Measurements from ENCODE around the gene EZR. TPM values are rescaled to one million over a fixed set of nuclear protein-coding genes. Genes with fewer than 3 reads are reported as not detected.

The EZR gene
- total RNA-seq, 2 experiments from 2014 or later: 268 to 415 TPM

DNA sequence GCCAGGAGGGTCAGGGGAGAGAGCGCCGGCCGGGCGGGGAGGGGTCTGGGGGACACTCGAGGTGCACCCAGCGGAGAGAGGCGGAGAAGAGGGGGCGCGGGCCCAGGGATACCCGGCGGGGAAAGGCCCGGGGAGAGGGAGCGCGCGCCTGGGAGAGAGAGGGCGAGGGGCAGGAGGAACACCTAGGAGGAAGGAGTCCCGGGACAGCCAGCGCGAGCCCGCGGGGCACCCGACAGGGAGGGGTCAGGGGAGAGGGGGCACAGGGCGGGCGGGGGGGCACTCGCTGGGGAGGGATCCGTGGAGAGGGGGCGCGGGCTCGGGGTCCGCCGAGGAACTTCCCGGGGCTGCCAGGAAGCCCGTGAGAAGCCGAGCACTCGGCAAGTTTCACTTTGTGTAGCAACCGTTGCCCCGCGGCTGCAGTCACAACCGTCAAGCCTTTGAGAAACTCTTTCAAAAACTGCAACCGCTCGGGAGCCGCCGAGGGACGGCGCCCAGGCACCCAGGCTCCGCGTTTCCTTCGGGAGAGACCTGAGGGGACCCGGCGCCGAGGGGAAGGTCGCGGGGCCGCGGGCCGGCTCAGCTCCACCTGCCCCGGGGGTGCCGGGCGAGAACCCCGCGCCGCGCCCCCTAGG lies 471 bp downstream of the EZR start:
- BruUV-seq (replicated peaks): no TSS peak
- peak overlapping the region; percentile 98 for H3K4me2 ChIP-seq (ENCODE audit: low read length)
- peaks cover 44% of the 10 kb centered on the region for H3K36me3 ChIP-seq (ENCODE audit: insufficient read depth, low read length)
- intact Hi-C loops (cut with micrococcal nuclease; ENCODE audit: unreplicated experiment): loop anchor here (1.0 to 5.0 kb wide), 5 partner anchors 52 to 309 kb away; no protein-coding TSS in a partner anchor
- H3K9me3 ChIP-seq (ENCODE audit: low read length): no peaks in the 10 kb centered on the region; the same call in 1 of the 2 replicates
- DNase-seq (ENCODE audit: low spot score): peak; percentile 80
- CTCF ChIA-PET (ENCODE audit: unreplicated experiment): no interaction called here
- peaks cover 43% of the 10 kb centered on the region for H3K4me1 ChIP-seq (ENCODE audit: insufficient read depth, low read length, poor library complexity, severe bottlenecking)
- H3K79me2 ChIP-seq (ENCODE audit: insufficient read depth, low read depth, low read length): peaks cover 49% of the 10 kb centered on the region
- H3K4me3 ChIP-seq (ENCODE audit: low read depth, low read length, poor library complexity, severe bottlenecking): peak overlapping the region; percentile 87
- POLR2A ChIA-PET: interaction anchor here (1.3 to 2.0 kb wide), 3 partner anchors 9 to 51 kb away, joined by 6 to 10 read pairs (median 8); no protein-coding TSS in a partner anchor
- H3K27ac ChIP-seq (ENCODE audit: low read depth, low read length, poor library complexity, severe bottlenecking): peak overlapping the region; percentile 100
- H4K20me1 ChIP-seq (ENCODE audit: insufficient read depth, low read length): peaks cover 25% of the 10 kb centered on the region
- H2AFZ ChIP-seq (ENCODE audit: low read length): no peak overlapping the region
- H3K9me2 ChIP-seq (ENCODE audit: insufficient read depth, low read length): no peaks in the 10 kb centered on the region
- TF ChIP-seq CTCF (conservative IDR thresholded peaks at IDR 0.05; ENCODE audit: low read length) (no peak), EZH2phosphoT487 (IDR thresholded peaks at IDR 0.05; ENCODE audit: borderline replicate concordance, low read depth, low read length) (no peak)

GRCh38 chr6:158817728-158818580 lies 1.2 kb downstream of the EZR start:
- H4K20me1 ChIP-seq (ENCODE audit: insufficient read depth, low read length): peaks cover 32% of the 10 kb centered on the region

More at GRCh38 chr6:158817728-158818580, 1.2 kb downstream of the EZR start:
- Histone ChIP-seq H3K4me1 (ENCODE audit: insufficient read depth, low read length, poor library complexity, severe bottlenecking) (peaks cover 50% of the 10 kb centered on the region), H2AFZ (ENCODE audit: low read length) (no peak overlapping the region), H3K36me3 (ENCODE audit: insufficient read depth, low read length) (peaks cover 51% of the 10 kb centered on the region), H3K9me2 (ENCODE audit: insufficient read depth, low read length) (no peaks in the 10 kb centered on the region), H3K4me3 (ENCODE audit: low read depth, low read length, poor library complexity, severe bottlenecking) (peak overlapping the region; percentile 87), H3K79me2 (ENCODE audit: insufficient read depth, low read depth, low read length) (peaks cover 56% of the 10 kb centered on the region), H3K9me3 (ENCODE audit: low read length) (no peaks in the 10 kb centered on the region; the same call in 1 of the 2 replicates), H3K4me2 (ENCODE audit: low read length) (peak overlapping the region; percentile 98), H3K27ac (ENCODE audit: low read depth, low read length, poor library complexity, severe bottlenecking) (peak overlapping the region; percentile 100)
- intact Hi-C loops (cut with micrococcal nuclease; ENCODE audit: unreplicated experiment): loop anchor here (1.0 to 5.0 kb wide), 4 partner anchors 27 to 309 kb away; no protein-coding TSS in a partner anchor
- TF ChIP-seq EZH2phosphoT487 (IDR thresholded peaks at IDR 0.05; ENCODE audit: borderline replicate concordance, low read depth, low read length) (no peak), CTCF (conservative IDR thresholded peaks at IDR 0.05; ENCODE audit: low read length) (no peak)
- DNase-seq (ENCODE audit: low spot score): peak; percentile 78
- POLR2A ChIA-PET: interaction anchor here (0.6 to 1.1 kb wide), 5 partner anchors 9 to 157 kb away, joined by 3 to 6 read pairs (median 4); no protein-coding TSS in a partner anchor
- CTCF ChIA-PET (ENCODE audit: unreplicated experiment): no interaction called here
- TSS peak; percentile 59 for BruUV-seq (replicated peaks)

All from OCI-LY7 (cell line).